ENCODE data around the gene IRGQ. TPM values are rescaled to one million over a fixed set of nuclear protein-coding genes. Genes with fewer than 3 reads are reported as not detected.

Gene IRGQ
- total RNA-seq, 1 donor from 2014 or later: 53.5 TPM

GRCh38 chr19:43622956-43623355 is 27.0 kb upstream of the IRGQ start:
- Mint-ChIP-seq H3K27me3 (ENCODE audit: low read depth) (peaks cover 13% of the 10 kb centered on the region), H3K27ac (ENCODE audit: unreplicated experiment) (no peak overlapping the region), H3K4me1 (peaks cover 50% of the 10 kb centered on the region), H3K36me3 (ENCODE audit: low read depth) (peaks cover 31% of the 10 kb centered on the region), H3K4me3 (no peak overlapping the region), H3K9me3 (peaks cover 3% of the 10 kb centered on the region)
- no peak for DNase-seq (ENCODE audit: low read depth, low spot score)
- no peak for TF ChIP-seq CTCF (conservative IDR thresholded peaks at IDR 0.05)

GRCh38 chr19:43622070-43622469 is 26.1 kb upstream of the IRGQ start:
- Mint-ChIP-seq H3K27ac (ENCODE audit: unreplicated experiment) (no peak overlapping the region), H3K4me3 (no peak overlapping the region), H3K36me3 (ENCODE audit: low read depth) (peaks cover 31% of the 10 kb centered on the region), H3K9me3 (peaks cover 3% of the 10 kb centered on the region), H3K4me1 (peaks cover 42% of the 10 kb centered on the region), H3K27me3 (ENCODE audit: low read depth) (peaks cover 13% of the 10 kb centered on the region)
- no peak for DNase-seq (ENCODE audit: low read depth, low spot score)
- no peak for TF ChIP-seq CTCF (conservative IDR thresholded peaks at IDR 0.05)

- DNase-seq (ENCODE audit: low read depth, low spot score): no peak
- Mint-ChIP-seq H3K4me1 (peaks cover 47% of the 10 kb centered on the region), H3K27ac (ENCODE audit: unreplicated experiment) (peak overlapping the region; percentile 100), H3K9me3 (peaks cover 3% of the 10 kb centered on the region), H3K36me3 (ENCODE audit: low read depth) (peaks cover 26% of the 10 kb centered on the region), H3K27me3 (ENCODE audit: low read depth) (peaks cover 13% of the 10 kb centered on the region), H3K4me3 (peak overlapping the region; percentile 95)
- no peak for TF ChIP-seq CTCF (conservative IDR thresholded peaks at IDR 0.05)
These were observed 24.4 kb upstream of the IRGQ start for GRCh38 chr19:43620061-43621001.

- H3K36me3 Mint-ChIP-seq (ENCODE audit: low read depth): peaks cover 20% of the 10 kb centered on the region
- H3K27ac Mint-ChIP-seq (ENCODE audit: unreplicated experiment): peak within 1 kb of the TSS; percentile 100
- peak; percentile 90 for DNase-seq (ENCODE audit: low read depth, low spot score)
- peak within 1 kb of the TSS; percentile 95 for H3K4me3 Mint-ChIP-seq
- peaks cover 3% of the 10 kb centered on the region for H3K9me3 Mint-ChIP-seq
- peaks cover 46% of the 10 kb centered on the region for H3K4me1 Mint-ChIP-seq
- TF ChIP-seq CTCF (conservative IDR thresholded peaks at IDR 0.05): no peak
- H3K27me3 Mint-ChIP-seq (ENCODE audit: low read depth): peaks cover 13% of the 10 kb centered on the region
These were observed 23.5 kb upstream of the IRGQ start, which contains the start of gene ZNF428 for GRCh38 chr19:43619262-43620060. ZNF428 (minus strand) TSS chr19:43619629; CDS start chr19:43614304, 5,325 bp downstream.

- TF ChIP-seq CTCF (conservative IDR thresholded peaks at IDR 0.05): no peak
- peaks cover 3% of the 10 kb centered on the region for H3K9me3 Mint-ChIP-seq
- peak overlapping the region; percentile 95 for H3K4me3 Mint-ChIP-seq
- peaks cover 10% of the 10 kb centered on the region for H3K27me3 Mint-ChIP-seq (ENCODE audit: low read depth)
- peak overlapping the region; percentile 99 for H3K27ac Mint-ChIP-seq (ENCODE audit: unreplicated experiment)
- H3K4me1 Mint-ChIP-seq: peaks cover 40% of the 10 kb centered on the region
- peak; percentile 47 for DNase-seq (ENCODE audit: low read depth, low spot score)
- H3K36me3 Mint-ChIP-seq (ENCODE audit: low read depth): peaks cover 20% of the 10 kb centered on the region
These were observed 23.0 kb upstream of the IRGQ start for GRCh38 chr19:43618921-43619261.

Data from neural crest cell (in vitro differentiated cells).